IMR-90 (cell line): ENCODE data around the gene KCNQ1. TPM values are rescaled to one million over a fixed set of nuclear protein-coding genes. Genes with fewer than 3 reads are reported as not detected.

Source experiments
- ATAC-seq: fragments of 200-7000 bp; cut with Tn5 transposase; 2 replicates; pipeline ENCODE4 v1.9.1; 2020; ENCODE audit warnings: low read depth, mild to moderate bottlenecking, moderate library complexity
- BruUV-seq: library from RNA; stranded (reverse); fragments of 400-500 nt; replicated peaks from 2 replicates; lab custom pipeline; 2021; lab: Mats Ljungman, UMichigan
- CTCF ChIA-PET: fragments of 300-600 bp; formaldehyde crosslinking; extraction: SDS; loops from one replicate; lab custom pipeline; 2021; ENCODE audit warnings: antibody characterized with exemption; lab: Yijun Ruan, JAX
- POLR2A ChIA-PET: fragments of 300-600 bp; sonication (Branson Sonifier 250); formaldehyde crosslinking; loops from one replicate; lab custom pipeline; 2022; ENCODE audit warnings: antibody characterized with exemption; ENCODE audit not compliant: unreplicated experiment; lab: Charles Lee
- DNase-seq: peaks from one replicate; pipeline ENCODE4 v3.0.0; 2013
- H2AFZ ChIP-seq: replicated peaks from 2 replicates; pipeline ENCODE3; 2013; ENCODE audit warnings: low read length, mild to moderate bottlenecking; ENCODE audit not compliant: poor library complexity
- H2AK5ac ChIP-seq: 2 replicates; pipeline ENCODE4 v1.6.1; 2013; ENCODE audit warnings: low read depth, low read length, inconsistent platforms
- H2AK9ac ChIP-seq: replicated peaks from 2 replicates; pipeline ENCODE3; 2013; ENCODE audit warnings: mild to moderate bottlenecking, low read depth, low read length, moderate library complexity; ENCODE audit not compliant: poor library complexity
- H2BK120ac ChIP-seq: 2 replicates; pipeline ENCODE4 v1.6.1; 2013; ENCODE audit warnings: low read depth, low read length, inconsistent platforms
- H2BK15ac ChIP-seq: 3 replicates; pipeline ENCODE4 v1.6.1; 2013; ENCODE audit warnings: low read depth, low read length, inconsistent platforms
- H2BK20ac ChIP-seq: 2 replicates; pipeline ENCODE4 v1.6.1; 2013; ENCODE audit warnings: low read depth, mild to moderate bottlenecking, inconsistent platforms, low read length, moderate library complexity
- H2BK5ac ChIP-seq: 2 replicates; pipeline ENCODE4 v1.6.1; 2013; ENCODE audit warnings: mild to moderate bottlenecking, low read depth, low read length, inconsistent platforms; ENCODE audit not compliant: poor library complexity, severe bottlenecking
- H3K14ac ChIP-seq: replicated peaks from 2 replicates; pipeline ENCODE4 v1.6.1; 2013; ENCODE audit warnings: low read depth, low read length, inconsistent platforms
- H3K18ac ChIP-seq: 2 replicates; pipeline ENCODE4 v1.6.1; 2013; ENCODE audit warnings: low read depth, low read length, control low read depth
- H3K23ac ChIP-seq: 2 replicates; pipeline ENCODE4 v1.6.1; 2013; ENCODE audit warnings: low read depth, low read length, inconsistent platforms
- H3K27ac ChIP-seq: 2 replicates; pipeline ENCODE4 v1.5.1; 2013; ENCODE audit warnings: mild to moderate bottlenecking, control low read depth, low read length; ENCODE audit not compliant: insufficient read depth
- H3K27me3 ChIP-seq: 2 replicates; pipeline ENCODE4 v1.6.1; 2013; ENCODE audit warnings: low read length; ENCODE audit not compliant: control insufficient read depth, insufficient read depth
- H3K36me3 ChIP-seq: 2 replicates; pipeline ENCODE4 v1.6.1; 2013; ENCODE audit warnings: low read length, mixed read lengths; ENCODE audit not compliant: control insufficient read depth, insufficient read depth
- H3K4ac ChIP-seq: 2 replicates; pipeline ENCODE4 v1.6.1; 2013; ENCODE audit warnings: low read depth, low read length, inconsistent platforms
- H3K4me1 ChIP-seq: 2 replicates; pipeline ENCODE4 v1.6.1; 2013; ENCODE audit warnings: low read length, mixed read lengths; ENCODE audit not compliant: control insufficient read depth, insufficient read depth
- H3K4me2 ChIP-seq: 2 replicates; pipeline ENCODE4 v1.6.1; 2013; ENCODE audit warnings: low read depth, mild to moderate bottlenecking, control low read depth, low read length, moderate library complexity
- H3K4me3 ChIP-seq: 2 replicates; pipeline ENCODE4 v1.5.1; 2013; ENCODE audit warnings: low read depth, mild to moderate bottlenecking, control low read depth, low read length, moderate library complexity; ENCODE audit not compliant: insufficient read depth
- H3K56ac ChIP-seq: 2 replicates; pipeline ENCODE4 v1.6.1; 2013; ENCODE audit warnings: low read length, inconsistent platforms; ENCODE audit not compliant: insufficient read depth; ENCODE audit errors: extremely low read depth
- H3K79me1 ChIP-seq, 2 experiments: 2 replicates each; pipeline ENCODE4 v1.6.1; 2013; ENCODE audit warnings: low read length in 2 of 2, inconsistent platforms in 1 of 2, low read depth in 1 of 2
- H3K9ac ChIP-seq: 2 replicates; pipeline ENCODE4 v1.6.1; 2013; ENCODE audit warnings: low read depth, low read length, control low read depth
- H3K9me1 ChIP-seq: 2 replicates; pipeline ENCODE4 v1.6.1; 2013; ENCODE audit warnings: low read length, inconsistent platforms; ENCODE audit not compliant: insufficient read depth
- H3K9me3 ChIP-seq: 2 replicates; pipeline ENCODE4 v1.6.1; 2013; ENCODE audit warnings: low read length; ENCODE audit not compliant: control insufficient read depth, insufficient read depth
- H4K20me1 ChIP-seq: 2 replicates; pipeline ENCODE4 v1.6.1; 2013; ENCODE audit warnings: low read length, inconsistent platforms; ENCODE audit not compliant: insufficient read depth
- H4K5ac ChIP-seq: 2 replicates; pipeline ENCODE4 v1.6.1; 2013; ENCODE audit warnings: mild to moderate bottlenecking, low read depth, low read length, control low read depth
- H4K8ac ChIP-seq, 2 experiments: 2 replicates each; pipeline ENCODE4 v1.6.1; 2013; ENCODE audit warnings: low read depth in 2 of 2, low read length in 2 of 2, control low read depth in 1 of 2, inconsistent platforms in 1 of 2
- H4K91ac ChIP-seq: 2 replicates; pipeline ENCODE4 v1.6.1; 2013; ENCODE audit warnings: low read depth, low read length, inconsistent platforms; ENCODE audit not compliant: insufficient read depth
- BHLHE40 ChIP-seq: fragments of 150-350 bp; IDR thresholded peaks from 2 replicates; pipeline ENCODE4 v1.6.1; 2016; ENCODE audit warnings: mild to moderate bottlenecking, low read depth, low read length
- POLR2A ChIP-seq: IDR thresholded peaks from 2 replicates; pipeline ENCODE4 v1.6.1; 2012; ENCODE audit warnings: mild to moderate bottlenecking, low read depth, low read length
- WGBS, 2 experiments: methylation state at CpG; one replicate each; pipeline versions ENCODE4 v1.1.5 to v1.1.7; 2013; ENCODE audit warnings: missing lambda C conversion rate in 2 of 2; ENCODE audit not compliant: insufficient read length in 1 of 2; ENCODE audit errors: extremely low coverage in 2 of 2; 5-methylcytosine and 5-hydroxymethylcytosine counted together
- dilution Hi-C: fragments of 300-500 bp; cut with HindIII; formaldehyde crosslinking; loops from one replicate; pipeline ENCODE4 v1.14.3; 2018; ENCODE audit warnings: low sequenced_read_pairs; ENCODE audit not compliant: unreplicated experiment
- in situ Hi-C: fragments of 300-500 bp; cut with MboI; formaldehyde crosslinking; loops from 3 replicates; pipeline ENCODE4 v1.14.3; 2019; ENCODE audit warnings: low sequenced_read_pairs, inconsistent platforms, mixed read lengths
- intact Hi-C: fragments of 100-400 bp; cut with micrococcal nuclease; formaldehyde crosslinking; loops from 2 replicates; pipeline ENCODE4 v1.10.0; 2022
- polyA plus RNA-seq, 3 experiments: library from polyadenylated mRNA; depleted of rRNA; stranded (reverse); fragments of >200 nt; gene quantifications; 2 replicates each; pipeline ENCODE4 v1.2.3, GENCODE V29; 2012; ENCODE audit warnings: low replicate concordance in 1 of 3
- total RNA-seq: library from RNA; depleted of rRNA; stranded (reverse); fragments of >200 nt; gene quantifications from 2 replicates; pipeline ENCODE4 v1.2.3, GENCODE V29; 2012

The KCNQ1 gene
- total and polyA plus RNA-seq, 2 of the 4 experiments (the other 2 are of a cell fraction), result 0.07 TPM; not detected in 1

GRCh38 chr11:2890466-2891294 is 445.9 kb downstream of the KCNQ1 start:
- H3K4me1 ChIP-seq, result peaks cover 31% of the 10 kb centered on the region
- peak overlapping the region; percentile 1; the same call in 1 of the 2 replicates for H3K27ac ChIP-seq
- H2BK120ac ChIP-seq, result peak overlapping the region; percentile 55
- POLR2A ChIA-PET, result no interaction called here
- H2BK15ac ChIP-seq, result peak overlapping the region; percentile 75; the same call in 1 of the 3 replicates
- H2AFZ ChIP-seq, result peak overlapping the region; percentile 92
- H2AK5ac ChIP-seq, result peak overlapping the region; percentile 96; the same call in 1 of the 2 replicates
- peak overlapping the region; percentile 67; the same call in 1 of the 2 replicates for H4K91ac ChIP-seq
- H4K5ac ChIP-seq, result peak overlapping the region; percentile 72
- H3K56ac ChIP-seq, result no peak overlapping the region
- H2BK20ac ChIP-seq, result peak overlapping the region; percentile 47; the same call in 1 of the 2 replicates
- ATAC-seq (no peak), DNase-seq (peak; percentile 64)
- H3K4ac ChIP-seq, result peak overlapping the region; percentile 98
- peak overlapping the region; percentile 12 for H2BK5ac ChIP-seq
- H4K20me1 ChIP-seq, result no peaks in the 10 kb centered on the region
- H3K4me3 ChIP-seq, result no peak overlapping the region
- WGBS, 2 experiments, result no CpG with 5 or more reads among the region's 28 CpGs
- CTCF ChIA-PET, result interaction anchor here (11.0 kb wide), 1 partner anchor 358 kb away, joined by 116 read pairs; no protein-coding TSS in a partner anchor
- dilution Hi-C loops, result no loop called here
- H3K9ac ChIP-seq, result peak overlapping the region; percentile 17; the same call in 1 of the 2 replicates
- intact Hi-C loops, result loop anchor here (5.0 to 10.0 kb wide), 2 partner anchors 102 to 696 kb away; partner anchors contain the start of gene NAP1L4
- H3K9me3 ChIP-seq, result no peaks in the 10 kb centered on the region
- peak overlapping the region; percentile 93 for H2AK9ac ChIP-seq
- BruUV-seq, result no TSS peak
- 0 out of 2 replicates have a peak overlapping the region, but pooled peaks have one; percentile 54 for H3K14ac ChIP-seq
- 0 out of 2 replicates have a peak, but pooled peaks cover 3% of the 10 kb centered on the region for H3K9me1 ChIP-seq
- H3K27me3 ChIP-seq, result no peaks in the 10 kb centered on the region
- H3K36me3 ChIP-seq, result no peaks in the 10 kb centered on the region
- peak overlapping the region; percentile 88 to 98; a peak in 3 of 4 replicates for H4K8ac ChIP-seq
- peak; percentile 74 for TF ChIP-seq BHLHE40
- TF ChIP-seq POLR2A, result no peak
- in situ Hi-C loops, result loop anchor here (10.0 to 25.0 kb wide), 2 partner anchors 466 to 703 kb away; no protein-coding TSS in a partner anchor
- H3K23ac ChIP-seq, result no peak overlapping the region
- no peaks in the 10 kb centered on the region; a peak in 1 of 4 replicates for H3K79me1 ChIP-seq
- no peak overlapping the region for H3K4me2 ChIP-seq
- H3K18ac ChIP-seq, result peak overlapping the region; percentile 50
